ENCODE data around the gene HAUS7. TPM values are rescaled to one million over a fixed set of nuclear protein-coding genes. Genes with fewer than 3 reads are reported as not detected.

HAUS7 gene
- total and polyA plus RNA-seq, 5 donors from 2014 or later, result 28.0 to 43.1 (median 34.4) TPM

- ATAC-seq (ENCODE audit: low read depth in 2 of 2), result no peak
- no peaks in the 10 kb centered on the region for H3K9me3 ChIP-seq (ENCODE audit: control insufficient read depth in 2 of 2, low read length in 2 of 2)
- Mint-ChIP-seq H3K4me1 (peaks cover 0 to 4% (median 0%) of the 10 kb centered on the region in 4 donors), H3K9me3 (peaks cover 0 to 6% (median 0%) of the 10 kb centered on the region in 7 donors), H3K27ac (no peak overlapping the region), H3K4me3 (no peak overlapping the region), H3K36me3 (no peaks in the 10 kb centered on the region), H3K27me3 (no peaks in the 10 kb centered on the region)
- no peaks in the 10 kb centered on the region for H3K36me3 ChIP-seq (ENCODE audit: control insufficient read depth, insufficient read depth, low read length)
- no peak for DNase-seq
- H3K27ac ChIP-seq (ENCODE audit: insufficient read depth, low read length, poor library complexity, severe bottlenecking), result no peak overlapping the region
- H3K27me3 ChIP-seq (ENCODE audit: control insufficient read depth, insufficient read depth, low read length), result no peaks in the 10 kb centered on the region
- H3K4me3 ChIP-seq (ENCODE audit: low read depth, low read length), result no peak overlapping the region
- no peaks in the 10 kb centered on the region for H3K4me1 ChIP-seq (ENCODE audit: control insufficient read depth, insufficient read depth, low read length, poor library complexity, severe bottlenecking)
These were observed 26.2 kb upstream of the HAUS7 start for GRCh38 chrX:153496590-153496959.

GRCh38 chrX:153495903-153496589 is 25.7 kb upstream of the HAUS7 start:
- no peaks in the 10 kb centered on the region for H3K27me3 ChIP-seq (ENCODE audit: control insufficient read depth, insufficient read depth, low read length)
- no peak overlapping the region for H3K4me3 Mint-ChIP-seq
- H3K9me3 ChIP-seq (ENCODE audit: control insufficient read depth in 2 of 2, low read length in 2 of 2), result no peaks in the 10 kb centered on the region
- DNase-seq (no peak), ATAC-seq (ENCODE audit: low read depth in 2 of 2) (no peak)
- H3K27me3 Mint-ChIP-seq, result no peaks in the 10 kb centered on the region
- no peak overlapping the region for H3K4me3 ChIP-seq (ENCODE audit: low read depth, low read length)
- H3K36me3 ChIP-seq (ENCODE audit: control insufficient read depth, insufficient read depth, low read length), result no peaks in the 10 kb centered on the region
- no peak overlapping the region for H3K27ac Mint-ChIP-seq
- H3K36me3 Mint-ChIP-seq, result no peaks in the 10 kb centered on the region
- H3K4me1 ChIP-seq (ENCODE audit: control insufficient read depth, insufficient read depth, low read length, poor library complexity, severe bottlenecking), result no peaks in the 10 kb centered on the region
- no peak overlapping the region for H3K27ac ChIP-seq (ENCODE audit: insufficient read depth, low read length, poor library complexity, severe bottlenecking)
- peaks cover 0 to 4% (median 0%) of the 10 kb centered on the region in 4 donors for H3K4me1 Mint-ChIP-seq
- H3K9me3 Mint-ChIP-seq, result peaks cover 0 to 6% (median 0%) of the 10 kb centered on the region in 7 donors

GRCh38 chrX:153495362-153495751 is 25.0 kb upstream of the HAUS7 start:
- no peaks in the 10 kb centered on the region for H3K27me3 ChIP-seq (ENCODE audit: control insufficient read depth, insufficient read depth, low read length)
- Mint-ChIP-seq H3K9me3 (no peaks in the 10 kb centered on the region), H3K4me1 (peaks cover 0 to 4% (median 0%) of the 10 kb centered on the region in 4 donors), H3K4me3 (no peak overlapping the region), H3K27me3 (no peaks in the 10 kb centered on the region), H3K27ac (no peak overlapping the region), H3K36me3 (no peaks in the 10 kb centered on the region)
- H3K9me3 ChIP-seq (ENCODE audit: control insufficient read depth in 2 of 2, low read length in 2 of 2), result no peaks in the 10 kb centered on the region
- no peak overlapping the region for H3K27ac ChIP-seq (ENCODE audit: insufficient read depth, low read length, poor library complexity, severe bottlenecking)
- H3K4me1 ChIP-seq (ENCODE audit: control insufficient read depth, insufficient read depth, low read length, poor library complexity, severe bottlenecking), result no peaks in the 10 kb centered on the region
- H3K36me3 ChIP-seq (ENCODE audit: control insufficient read depth, insufficient read depth, low read length), result no peaks in the 10 kb centered on the region
- ATAC-seq (ENCODE audit: low read depth in 2 of 2) (no peak), DNase-seq (no peak)
- no peak overlapping the region for H3K4me3 ChIP-seq (ENCODE audit: low read depth, low read length)

- no peaks in the 10 kb centered on the region for H3K36me3 Mint-ChIP-seq
- H3K27me3 Mint-ChIP-seq, result no peaks in the 10 kb centered on the region
- peaks cover 0 to 4% (median 0%) of the 10 kb centered on the region in 4 donors for H3K4me1 Mint-ChIP-seq
- no peaks in the 10 kb centered on the region for H3K27me3 ChIP-seq (ENCODE audit: control insufficient read depth, insufficient read depth, low read length)
- no peaks in the 10 kb centered on the region for H3K4me1 ChIP-seq (ENCODE audit: control insufficient read depth, insufficient read depth, low read length, poor library complexity, severe bottlenecking)
- no peaks in the 10 kb centered on the region for H3K9me3 Mint-ChIP-seq
- DNase-seq, result no peak
- H3K9me3 ChIP-seq (ENCODE audit: control insufficient read depth in 2 of 2, low read length in 2 of 2), result no peaks in the 10 kb centered on the region
- no peak within 1 kb of the TSS for H3K27ac ChIP-seq (ENCODE audit: insufficient read depth, low read length, poor library complexity, severe bottlenecking)
- H3K4me3 Mint-ChIP-seq, result no peak within 1 kb of the TSS
- H3K36me3 ChIP-seq (ENCODE audit: control insufficient read depth, insufficient read depth, low read length), result no peaks in the 10 kb centered on the region
- no peak for ATAC-seq (ENCODE audit: low read depth in 2 of 2)
- H3K4me3 ChIP-seq (ENCODE audit: low read depth, low read length), result no peak within 1 kb of the TSS
- H3K27ac Mint-ChIP-seq, result no peak within 1 kb of the TSS
These were observed 24.4 kb upstream of the HAUS7 start, which contains the start of gene BGN for GRCh38 chrX:153494541-153495361. BGN (plus strand) TSS chrX:153494980; CDS start chrX:153504632, 9,652 bp downstream.

GRCh38 chrX:153494061-153494460 is 23.7 kb upstream of the HAUS7 start:
- Histone ChIP-seq H3K27me3 (ENCODE audit: control insufficient read depth, insufficient read depth, low read length) (no peaks in the 10 kb centered on the region), H3K4me3 (ENCODE audit: low read depth, low read length) (no peak overlapping the region), H3K4me1 (ENCODE audit: control insufficient read depth, insufficient read depth, low read length, poor library complexity, severe bottlenecking) (no peaks in the 10 kb centered on the region), H3K9me3 (ENCODE audit: control insufficient read depth in 2 of 2, low read length in 2 of 2) (no peaks in the 10 kb centered on the region), H3K27ac (ENCODE audit: insufficient read depth, low read length, poor library complexity, severe bottlenecking) (no peak overlapping the region), H3K36me3 (ENCODE audit: control insufficient read depth, insufficient read depth, low read length) (no peaks in the 10 kb centered on the region)
- Mint-ChIP-seq H3K4me3 (no peak overlapping the region), H3K27me3 (no peaks in the 10 kb centered on the region), H3K36me3 (no peaks in the 10 kb centered on the region), H3K27ac (no peak overlapping the region), H3K4me1 (peaks cover 0 to 4% (median 0%) of the 10 kb centered on the region in 4 donors), H3K9me3 (no peaks in the 10 kb centered on the region)
- no peak for ATAC-seq (ENCODE audit: low read depth in 2 of 2)
- DNase-seq, result no peak

- Mint-ChIP-seq H3K27me3 (no peaks in the 10 kb centered on the region), H3K27ac (no peak overlapping the region), H3K4me1 (peaks cover 0 to 4% (median 0%) of the 10 kb centered on the region in 4 donors)
These were observed 22.7 kb upstream of the HAUS7 start for GRCh38 chrX:153493085-153493484.

GRCh38 chrX:153492543-153492942 is 22.2 kb upstream of the HAUS7 start:
- Histone ChIP-seq H3K27me3 (ENCODE audit: control insufficient read depth, insufficient read depth, low read length) (no peaks in the 10 kb centered on the region), H3K4me3 (ENCODE audit: low read depth, low read length) (no peak overlapping the region), H3K9me3 (ENCODE audit: control insufficient read depth in 2 of 2, low read length in 2 of 2) (no peaks in the 10 kb centered on the region), H3K36me3 (ENCODE audit: control insufficient read depth, insufficient read depth, low read length) (no peaks in the 10 kb centered on the region), H3K4me1 (ENCODE audit: control insufficient read depth, insufficient read depth, low read length, poor library complexity, severe bottlenecking) (no peaks in the 10 kb centered on the region), H3K27ac (ENCODE audit: insufficient read depth, low read length, poor library complexity, severe bottlenecking) (no peak overlapping the region)
- DNase-seq, result no peak
- H3K36me3 Mint-ChIP-seq, result no peaks in the 10 kb centered on the region
- H3K27me3 Mint-ChIP-seq, result no peaks in the 10 kb centered on the region
- H3K4me3 Mint-ChIP-seq, result no peak overlapping the region
- peaks cover 0 to 4% (median 0%) of the 10 kb centered on the region in 4 donors for H3K4me1 Mint-ChIP-seq
- H3K9me3 Mint-ChIP-seq, result no peaks in the 10 kb centered on the region
- H3K27ac Mint-ChIP-seq, result no peak overlapping the region
- ATAC-seq (ENCODE audit: low read depth in 2 of 2), result no peak

More at GRCh38 chrX:153493085-153493484, 22.7 kb upstream of the HAUS7 start:
- no peak overlapping the region for H3K4me3 Mint-ChIP-seq
- ATAC-seq (ENCODE audit: low read depth in 2 of 2), result no peak
- H3K36me3 ChIP-seq (ENCODE audit: control insufficient read depth, insufficient read depth, low read length), result no peaks in the 10 kb centered on the region
- no peaks in the 10 kb centered on the region for H3K9me3 Mint-ChIP-seq
- DNase-seq, result no peak
- no peaks in the 10 kb centered on the region for H3K27me3 ChIP-seq (ENCODE audit: control insufficient read depth, insufficient read depth, low read length)
- no peak overlapping the region for H3K27ac ChIP-seq (ENCODE audit: insufficient read depth, low read length, poor library complexity, severe bottlenecking)
- H3K4me3 ChIP-seq (ENCODE audit: low read depth, low read length), result no peak overlapping the region
- no peaks in the 10 kb centered on the region for H3K9me3 ChIP-seq (ENCODE audit: control insufficient read depth in 2 of 2, low read length in 2 of 2)
- no peaks in the 10 kb centered on the region for H3K36me3 Mint-ChIP-seq
- H3K4me1 ChIP-seq (ENCODE audit: control insufficient read depth, insufficient read depth, low read length, poor library complexity, severe bottlenecking), result no peaks in the 10 kb centered on the region

Measured in CD4-positive, CD25-positive, alpha-beta regulatory T cell (primary cell).